Right lobe of liver (tissue), 4 donors: ENCODE data around the gene SMARCC1.

ENCODE experiments used
- CTCF ChIP-seq, 4 donors: fragments of 200-600 bp in 3 of 4; fragments of 450-650 bp in 1 of 4; IDR thresholded peaks; one replicate each; pipeline versions ENCODE4 v1.5.1 to v1.8.0; 2016 to 2022; ENCODE audit warnings: antibody characterized with exemption in 4 of 4, mild to moderate bottlenecking in 2 of 4
- POLR2A ChIP-seq: fragments of 450-650 bp; IDR thresholded peaks from one replicate; pipeline ENCODE4 v1.6.1; 2017; ENCODE audit warnings: antibody characterized with exemption, mild to moderate bottlenecking
- donor health status: DM: no; HTN: no; CAD: no.
- donor health status: DM: no; HTN: no; CAD: no.
- donor health status: DM: no; HTN: yes; CAD: no.

GRCh38 chr3:47581422-47581821, 200.3 kb downstream of the SMARCC1 start:
- no peak for TF ChIP-seq CTCF (IDR thresholded peaks at IDR 0.05)
- no peak for TF ChIP-seq POLR2A
